Epidermal melanocyte (primary cell): Measurements from ENCODE around the gene FBXW11.

Source experiments
- DNase-seq: peaks from one replicate; pipeline ENCODE4 v3.0.0; 2011; ENCODE audit warnings: low spot score; ENCODE audit not compliant: insufficient read length

Gene FBXW11

DNA sequence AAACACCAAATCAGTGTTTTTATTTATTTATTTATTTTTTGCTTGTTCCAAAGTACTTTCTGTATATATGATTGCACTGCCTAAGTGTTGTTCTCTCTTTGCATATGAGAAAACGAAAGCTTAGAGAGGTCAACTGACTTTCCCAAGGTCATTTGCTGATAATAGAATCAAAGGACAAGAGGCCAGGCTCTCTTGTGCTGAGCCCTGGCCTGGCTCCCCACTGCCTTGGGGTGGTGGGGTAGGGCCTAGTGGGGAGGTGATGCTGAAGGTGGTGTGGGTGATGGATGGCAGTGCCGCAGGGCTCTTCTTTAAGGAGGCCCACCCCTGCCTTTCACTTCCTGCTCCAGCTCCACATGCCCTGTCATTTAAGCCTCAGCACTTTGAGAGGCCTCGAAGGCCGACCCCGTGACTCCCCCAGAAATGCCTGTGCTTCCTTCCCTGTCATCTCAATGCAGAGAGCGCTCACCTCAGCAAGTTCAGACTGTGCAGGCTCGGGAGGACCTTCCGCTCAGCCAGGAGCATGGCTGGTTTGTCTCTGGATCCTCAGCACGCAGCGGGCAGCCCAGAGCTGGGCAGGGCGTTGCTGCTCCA lies 161.3 kb downstream of the FBXW11 start:
- no peak for DNase-seq

DNA sequence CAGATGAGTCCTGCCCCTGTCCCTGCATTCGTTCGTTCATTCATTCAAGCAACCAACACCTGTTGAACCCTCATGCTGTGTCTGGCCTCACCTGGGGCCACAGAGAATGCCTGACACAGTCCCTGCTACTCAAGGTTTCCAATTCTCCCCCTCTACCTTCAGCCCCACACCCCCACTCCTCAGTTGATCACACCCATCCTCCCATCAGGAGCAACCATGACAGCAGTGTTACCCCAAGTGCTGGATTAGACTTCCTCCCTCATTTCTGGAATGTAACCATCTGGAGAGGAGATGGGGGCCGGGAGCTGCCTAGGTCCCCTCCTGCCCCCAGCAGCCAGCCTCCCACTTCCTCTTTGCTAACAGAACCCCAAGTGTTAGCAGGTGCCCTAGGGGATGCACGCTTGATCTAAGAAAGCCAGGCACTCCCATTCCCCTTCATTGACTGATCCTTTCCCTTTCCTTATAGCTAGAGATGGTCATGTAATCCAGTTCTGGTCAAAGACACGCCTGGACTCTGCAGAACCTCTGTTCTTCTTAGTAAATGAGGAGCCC lies 163.6 kb downstream of the FBXW11 start:
- DNase-seq = no peak

DNA sequence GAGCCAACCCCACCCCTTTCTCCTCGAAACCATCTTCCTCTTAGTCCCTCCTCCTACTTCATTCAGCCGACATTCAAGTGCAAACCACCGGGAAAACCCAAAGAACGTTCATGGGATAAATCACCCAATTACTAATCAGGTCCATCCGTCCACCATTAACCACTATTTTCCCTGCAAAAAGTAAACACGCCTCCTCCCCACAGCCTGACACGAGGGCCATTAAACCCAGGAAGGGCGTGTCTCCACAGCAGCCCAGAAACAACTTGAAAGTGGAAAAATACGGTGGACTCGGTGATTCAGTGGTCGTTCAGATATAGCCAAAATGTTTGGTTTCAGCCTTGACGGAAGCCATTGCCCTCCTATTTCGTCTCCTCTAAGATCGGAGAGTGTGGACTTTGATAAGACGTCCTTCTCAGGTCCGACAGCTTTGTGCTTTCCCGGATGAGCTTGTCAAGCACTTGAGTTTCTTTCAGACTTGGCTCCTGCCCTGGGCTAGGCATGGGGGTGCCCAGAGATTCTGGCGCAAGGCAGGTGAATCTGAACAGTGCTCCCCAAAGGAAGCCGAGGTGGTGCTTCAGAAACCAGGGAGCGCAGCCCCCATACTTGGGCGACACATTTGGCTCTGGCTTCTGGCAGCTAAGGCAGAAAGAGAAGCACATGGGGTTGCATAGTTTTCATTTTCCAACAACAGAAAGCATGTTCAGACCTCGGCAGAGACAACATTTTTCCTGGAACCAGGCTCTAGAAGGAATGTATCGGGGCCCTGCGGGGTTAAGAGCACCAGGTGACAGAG lies 164.3 kb downstream of the FBXW11 start:
- DNase-seq = no peak

DNA sequence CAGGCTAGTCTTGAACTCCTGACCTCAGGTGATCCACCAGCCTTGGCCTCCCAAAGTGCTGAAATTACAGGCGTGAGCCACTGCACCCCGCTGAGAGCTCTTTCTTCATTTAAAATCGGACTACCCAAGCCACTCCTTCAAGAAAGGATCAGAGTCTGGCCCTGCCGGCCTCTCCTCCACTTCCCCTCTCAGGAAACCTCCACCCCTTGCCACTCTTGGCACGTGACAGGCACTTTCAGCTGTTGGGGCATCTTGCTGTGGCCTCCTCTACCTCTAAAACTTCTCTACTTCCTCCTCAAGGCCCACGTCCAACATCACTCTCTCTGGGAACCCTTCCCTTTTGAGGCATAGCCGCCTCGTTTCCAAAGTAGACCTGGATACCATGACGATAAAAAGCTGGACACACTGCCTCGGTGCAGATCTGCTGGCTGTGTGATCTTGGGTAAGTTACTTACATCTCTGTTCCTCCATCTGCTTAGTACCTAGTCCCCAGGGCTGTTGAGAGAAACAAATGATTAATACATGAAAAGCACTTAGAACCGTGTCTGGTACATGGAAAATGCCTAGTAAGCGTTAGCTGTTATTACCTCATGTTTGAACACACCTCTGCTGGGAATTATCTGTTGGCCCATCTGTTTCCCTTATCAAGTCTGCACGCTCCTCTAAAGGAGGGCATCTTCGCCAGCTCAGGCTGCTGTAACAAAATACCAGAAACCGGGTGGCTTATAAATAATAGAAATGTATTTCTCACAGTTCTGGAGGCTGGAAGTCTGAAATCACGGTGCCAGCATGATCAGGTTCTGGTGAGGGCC lies 165.5 kb downstream of the FBXW11 start:
- no peak for DNase-seq

DNA sequence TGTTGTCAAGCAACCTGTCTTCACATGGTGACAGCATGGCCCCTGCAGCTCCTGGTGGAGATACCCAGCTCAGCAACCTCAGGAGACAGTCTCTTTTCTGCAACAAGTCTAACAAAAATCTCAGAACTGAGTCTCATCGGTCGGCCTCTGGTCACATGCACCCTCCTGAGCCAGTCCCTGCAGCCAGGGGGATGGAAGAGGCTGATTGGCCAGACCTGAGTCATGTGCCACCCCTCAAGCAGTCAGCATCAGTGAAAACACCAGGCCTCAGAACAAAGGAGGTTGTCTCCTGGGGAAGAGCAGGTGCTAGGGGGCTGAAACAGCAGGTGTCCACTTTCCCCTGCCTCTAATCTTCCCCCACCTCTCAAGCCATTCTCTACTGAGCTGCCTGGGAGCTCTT lies 166.4 kb downstream of the FBXW11 start:
- no peak for DNase-seq

DNA sequence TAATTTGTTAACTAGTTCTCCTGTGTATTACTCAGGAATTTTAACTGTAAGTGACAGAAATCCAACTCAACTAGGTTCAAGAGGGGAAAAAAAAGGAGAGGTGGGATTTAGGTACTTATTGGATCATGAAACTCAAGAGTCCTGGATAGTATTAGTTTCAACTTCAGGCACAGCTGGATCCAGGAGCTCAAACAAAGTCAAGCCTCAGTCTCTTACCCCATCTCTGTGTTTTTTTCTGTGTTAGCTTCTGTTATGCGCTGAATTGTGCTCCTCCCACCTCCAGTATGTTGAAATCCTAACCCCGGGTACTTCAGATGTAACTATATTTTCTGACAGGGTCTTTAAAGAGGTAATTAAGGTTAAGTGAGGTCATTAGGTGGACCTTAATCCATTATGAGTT lies 167.3 kb downstream of the FBXW11 start:
- DNase-seq = no peak

DNA sequence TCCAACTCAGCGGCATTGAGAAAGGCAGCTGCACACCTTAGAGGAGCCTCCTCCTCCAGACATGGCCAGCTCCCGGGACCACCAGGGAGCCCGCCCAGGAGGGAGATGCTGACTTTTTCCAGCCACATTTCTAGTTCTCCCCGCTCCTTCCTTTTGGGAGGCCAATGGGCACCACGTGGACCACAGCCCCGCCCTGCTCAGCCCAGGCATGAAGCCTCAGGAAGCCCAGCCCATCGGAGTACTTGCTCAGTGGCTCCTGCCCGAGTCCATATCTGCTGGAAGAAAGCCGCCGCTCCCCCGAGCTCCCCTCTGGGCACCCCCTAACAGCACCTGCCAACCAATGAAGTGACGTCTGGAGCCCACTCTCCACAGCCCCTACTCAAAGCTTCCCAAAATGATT lies 168.4 kb downstream of the FBXW11 start:
- DNase-seq = no peak

DNA sequence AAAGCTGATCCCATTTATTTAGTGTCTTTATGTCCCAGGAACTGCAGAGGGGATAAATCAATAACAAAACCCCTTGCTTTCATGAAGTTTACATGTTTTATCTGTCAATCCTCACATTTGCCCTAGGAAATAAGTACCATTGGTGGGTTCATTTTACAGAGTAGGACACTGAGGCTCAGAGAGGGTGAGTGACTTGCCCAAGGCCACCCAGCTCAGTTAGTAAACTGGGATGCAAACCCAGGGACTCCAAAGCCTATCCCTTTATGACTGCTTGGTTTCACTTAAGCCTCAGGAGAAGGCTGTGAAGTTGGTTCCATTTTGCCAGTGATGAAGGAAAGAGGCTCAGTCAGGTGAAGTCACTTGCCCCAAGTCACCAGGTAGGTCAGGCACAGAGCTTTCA lies 168.9 kb downstream of the FBXW11 start:
- no peak for DNase-seq

DNA sequence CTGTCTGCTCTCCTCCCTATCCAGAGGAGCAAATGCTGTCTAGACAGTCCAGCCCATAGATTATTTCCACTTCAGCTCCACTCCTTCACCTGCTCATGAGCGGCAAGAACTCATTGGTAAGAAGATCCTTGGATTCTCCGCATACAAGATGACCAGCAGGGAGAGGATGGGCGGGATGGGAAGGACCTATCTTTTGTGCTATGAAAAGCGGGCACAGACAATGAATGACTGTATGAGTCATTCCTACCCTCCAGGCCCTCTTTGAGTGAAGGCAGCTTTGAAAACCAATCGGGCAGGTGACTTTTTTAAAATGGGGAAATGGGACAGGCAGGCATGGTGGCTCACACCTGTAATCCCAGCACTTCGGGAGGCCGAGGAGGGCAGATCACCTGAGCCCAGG lies 171.4 kb downstream of the FBXW11 start:
- DNase-seq = no peak

DNA sequence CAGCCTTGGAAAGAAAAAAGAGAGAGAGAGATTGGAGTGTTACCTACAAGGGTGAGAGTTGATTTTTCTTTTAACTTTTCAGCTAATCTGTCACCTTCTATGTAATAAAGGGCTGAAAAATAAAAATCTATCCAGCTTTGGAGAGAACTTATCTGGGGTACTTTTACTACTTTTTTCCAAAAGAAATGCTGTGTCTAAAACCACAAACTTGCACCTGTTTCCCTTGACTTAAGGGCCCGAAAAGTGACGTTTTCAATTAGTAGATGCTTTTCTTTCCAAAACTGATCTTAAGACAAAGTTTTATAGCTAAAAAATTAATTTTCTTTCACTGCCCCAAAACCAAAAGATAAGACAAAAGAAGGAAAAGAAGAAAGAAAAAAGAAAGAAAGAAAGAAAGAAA lies 172.0 kb downstream of the FBXW11 start:
- no peak for DNase-seq

DNA sequence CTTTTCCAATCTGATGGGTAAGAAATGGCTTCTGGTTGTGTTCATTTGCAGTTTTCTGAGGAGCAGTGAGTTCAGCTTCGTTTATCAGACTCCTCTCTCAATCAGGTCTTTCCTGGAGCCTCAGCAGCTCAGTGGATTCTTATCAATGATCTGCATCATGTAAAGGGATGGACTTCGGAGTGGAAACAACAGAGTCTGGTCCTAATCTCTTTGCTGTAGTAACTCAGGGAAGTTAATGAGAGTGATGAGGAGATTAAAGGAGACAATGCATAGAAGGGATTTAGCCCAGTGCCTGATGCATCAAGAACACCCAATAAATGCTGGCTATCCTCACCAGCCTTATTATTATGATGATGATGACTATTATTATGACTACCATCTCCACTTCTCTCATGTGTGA lies 173.7 kb downstream of the FBXW11 start:
- DNase-seq = no peak

DNA sequence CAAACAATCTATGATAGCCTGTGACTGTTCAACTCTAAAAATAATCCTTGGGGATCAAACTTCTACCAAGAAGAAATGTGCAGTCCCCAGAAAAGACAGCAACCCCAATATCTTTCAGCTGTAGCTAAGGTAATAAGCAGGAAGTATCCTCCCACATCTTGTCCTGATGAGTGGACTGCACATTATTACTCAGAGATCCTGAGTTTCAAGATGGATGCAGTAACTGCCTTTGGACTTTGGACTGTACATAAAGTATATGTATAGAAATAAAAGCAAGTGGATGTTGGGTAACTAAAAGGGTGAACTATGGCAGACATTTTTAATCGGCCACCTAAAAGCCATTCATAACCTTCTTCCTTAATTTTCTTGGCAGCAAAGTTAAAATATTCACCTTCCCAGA lies 175.8 kb downstream of the FBXW11 start:
- no peak for DNase-seq

DNA sequence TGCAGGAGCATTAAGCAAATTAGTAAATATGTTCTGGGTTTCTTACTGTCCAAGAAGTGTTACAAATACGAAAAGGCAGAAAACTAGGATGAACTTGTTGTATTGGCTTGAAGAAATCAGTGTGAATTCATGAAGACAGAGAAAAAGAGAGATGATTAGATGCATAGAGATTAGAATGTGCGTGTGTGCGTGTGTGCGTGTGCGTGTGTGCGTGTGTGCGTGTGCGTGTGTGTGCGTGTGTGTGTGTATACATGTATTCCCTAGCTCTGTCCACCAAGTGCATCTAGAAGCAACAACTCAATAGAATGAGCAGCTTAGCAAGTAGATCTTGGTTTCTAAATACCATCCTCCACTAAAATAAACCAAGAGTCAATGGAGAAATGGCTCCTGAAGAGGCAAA lies 179.3 kb downstream of the FBXW11 start:
- no peak for DNase-seq

DNA sequence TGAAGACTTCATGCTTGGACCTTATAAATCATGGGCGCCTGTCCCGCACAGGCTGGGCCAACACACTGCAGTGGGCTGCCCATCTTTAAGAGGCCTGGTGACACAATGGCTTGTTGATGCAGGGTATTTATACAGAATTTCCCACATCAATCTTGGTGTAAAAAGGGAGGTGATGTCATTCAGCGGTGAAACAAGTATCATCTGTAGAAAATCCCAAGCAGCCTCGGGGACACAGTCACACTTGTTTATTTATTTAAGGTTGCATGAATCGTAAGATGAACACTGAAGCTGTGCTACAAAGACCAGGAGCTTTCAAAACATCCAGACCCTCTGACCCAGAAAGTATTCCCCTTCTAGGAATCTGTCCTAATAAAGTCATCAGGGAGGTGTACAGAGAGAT lies 180.3 kb downstream of the FBXW11 start:
- no peak for DNase-seq

DNA sequence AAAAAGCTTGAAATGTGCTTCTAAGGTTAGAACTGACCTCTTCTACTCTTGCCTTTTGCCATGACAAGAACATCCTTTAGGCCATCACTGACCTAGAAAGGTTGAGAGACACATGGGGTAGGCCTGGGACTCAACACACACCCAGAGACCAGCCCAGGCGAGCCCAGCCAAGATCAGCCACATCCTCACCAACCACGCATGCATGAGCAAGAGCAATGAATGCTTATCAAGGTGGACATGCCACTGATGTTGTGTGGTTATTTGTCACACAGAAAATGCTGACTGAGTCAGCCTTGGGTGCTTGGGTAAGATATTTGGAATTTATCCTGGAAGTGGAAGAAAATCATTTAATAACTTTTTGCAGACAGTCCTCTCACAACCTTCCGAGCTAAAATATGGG lies 181.4 kb downstream of the FBXW11 start:
- no peak for DNase-seq

DNA sequence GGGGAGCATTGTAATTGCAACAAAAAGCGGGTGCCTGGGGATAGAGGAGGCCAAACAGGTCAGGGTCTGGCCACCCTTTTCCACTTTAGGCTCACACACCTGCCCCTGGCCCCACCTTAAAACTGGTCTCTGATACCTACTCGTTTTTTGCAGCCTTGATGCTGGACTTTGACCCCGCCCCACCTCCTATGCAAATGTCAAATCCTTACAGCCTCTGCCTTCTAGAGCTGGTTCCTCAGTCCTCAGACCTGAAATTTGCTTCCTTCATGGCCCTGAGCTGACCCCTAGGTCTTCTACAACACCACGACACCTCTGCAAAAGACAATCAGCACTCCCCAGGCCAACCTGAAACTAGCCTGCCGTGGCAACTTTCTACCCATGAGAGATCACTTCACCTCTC lies 183.2 kb downstream of the FBXW11 start:
- no peak for DNase-seq

DNA sequence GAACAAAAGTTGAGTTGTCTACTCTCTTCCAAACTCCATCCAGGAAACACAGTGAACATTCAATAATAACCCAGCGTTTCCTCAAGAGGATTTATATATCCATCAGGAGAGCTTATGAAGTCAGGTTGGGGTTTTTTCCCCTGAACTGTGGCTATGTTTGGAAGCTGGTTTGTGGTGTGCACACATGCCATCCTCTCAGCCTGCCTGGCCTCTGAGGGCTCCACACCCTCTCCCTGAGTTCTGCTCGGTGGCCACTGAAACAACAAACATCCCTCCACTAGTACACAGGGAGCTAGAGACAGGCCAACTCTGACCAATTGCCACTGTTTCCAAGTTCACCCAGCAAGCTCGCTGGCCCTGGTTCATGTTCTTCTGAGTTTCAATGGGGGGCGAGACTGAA lies 185.2 kb downstream of the FBXW11 start:
- DNase-seq = no peak

DNA sequence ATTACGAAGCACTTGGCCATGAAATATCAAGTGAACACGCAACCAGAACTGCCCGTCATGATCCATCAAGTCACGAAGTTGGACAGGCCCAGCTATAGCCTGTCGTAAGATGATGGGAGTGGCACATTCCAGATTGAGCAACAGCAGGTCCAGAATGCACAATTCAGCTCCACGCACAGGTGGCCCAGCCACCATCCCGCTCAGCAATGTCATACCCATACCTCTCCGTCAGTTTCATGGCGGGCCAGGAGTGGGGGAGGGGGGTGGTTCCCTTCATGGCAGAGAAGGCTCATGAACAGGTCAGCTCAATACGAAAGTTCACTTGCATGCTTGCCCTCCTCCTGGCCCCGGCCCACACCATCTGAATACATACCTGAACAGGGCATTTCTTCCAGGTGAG lies 185.9 kb downstream of the FBXW11 start:
- DNase-seq = no peak

DNA sequence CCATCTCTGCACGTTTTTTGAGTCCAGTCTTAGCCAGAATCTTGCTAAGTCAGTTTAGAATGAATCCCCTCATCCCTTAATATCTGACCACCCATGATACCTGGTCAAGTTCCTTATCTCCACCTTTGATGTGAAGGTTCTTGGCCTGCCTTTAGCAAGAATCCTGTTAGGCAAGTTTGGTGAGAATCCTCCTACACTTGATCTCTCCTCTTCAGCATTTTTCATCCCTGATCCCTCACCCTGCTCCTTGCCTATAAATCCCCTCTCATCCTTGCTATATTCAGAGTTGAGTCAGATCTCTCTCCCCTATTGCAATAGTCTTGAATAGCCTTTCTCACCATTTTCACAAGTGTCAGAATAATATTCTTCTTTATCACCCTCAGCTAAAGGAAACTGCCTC lies 189.8 kb downstream of the FBXW11 start:
- DNase-seq = no peak

DNA sequence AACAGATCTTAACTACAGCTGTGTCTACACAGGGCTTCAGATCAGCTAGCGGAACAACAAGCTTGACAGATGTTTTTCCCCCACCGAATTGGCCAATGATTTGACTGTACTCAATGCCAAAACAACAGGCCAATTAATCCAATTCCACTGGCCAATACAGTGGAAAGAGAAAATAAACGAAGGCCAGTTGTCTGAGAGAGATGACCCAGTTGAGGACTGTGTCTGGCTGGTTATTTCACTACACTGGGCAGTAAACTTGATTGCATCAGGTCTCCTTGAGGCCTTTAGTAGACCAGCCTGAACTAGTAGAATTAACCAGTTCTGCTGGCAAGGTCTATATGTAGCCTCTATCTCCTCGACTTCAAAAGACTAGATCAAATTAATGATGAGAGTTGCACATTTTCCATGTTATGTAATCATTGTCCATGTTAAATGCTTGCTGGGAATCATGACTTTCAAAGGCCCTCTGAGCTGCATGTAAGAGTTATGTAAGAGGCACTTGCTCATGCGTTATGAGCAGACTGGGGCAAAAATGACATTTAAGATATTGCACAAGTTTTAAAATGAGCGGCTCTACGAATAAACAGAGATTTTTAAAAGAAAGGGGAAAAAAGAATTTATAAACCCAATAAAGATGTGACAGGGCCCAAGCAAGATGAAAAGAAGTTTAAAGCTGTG lies 192.5 kb downstream of the FBXW11 start:
- no peak for DNase-seq

DNA sequence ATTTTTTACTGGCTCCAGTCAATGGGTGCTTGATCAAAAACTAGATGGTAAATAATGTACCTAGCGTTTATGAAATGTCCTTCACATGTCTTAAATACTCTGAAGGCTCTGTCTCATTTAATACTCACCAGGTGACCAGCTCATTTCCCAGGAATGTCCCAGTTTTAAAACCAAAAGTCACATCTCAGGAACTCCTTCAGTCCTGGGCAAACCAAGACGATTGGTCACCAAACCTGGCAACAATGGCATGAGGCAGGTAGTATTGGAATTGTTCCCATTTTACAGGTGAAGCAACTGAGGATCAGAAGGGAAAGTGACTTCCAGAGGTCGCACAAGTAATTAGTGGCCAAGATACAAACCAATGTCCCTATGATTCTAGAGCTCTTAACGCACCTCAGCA lies 193.2 kb downstream of the FBXW11 start:
- DNase-seq = no peak
